NCI-H2196 treated with DMSO at 0.1 percent for 48 hours (cell line): ENCODE measurements around the gene DYNC1H1.

Source experiments
- DNase-seq: peaks from one replicate; lab custom pipeline; 2025; ENCODE audit not compliant: unreplicated experiment; lab: John Stamatoyannopoulos, UW

DYNC1H1 gene

GRCh38 chr14:102086972-102087761, 122.8 kb downstream of the DYNC1H1 start, which contains the start of gene HSP90AA1:
HSP90AA1 (minus strand) TSS chr14:102087044; CDS start chr14:102086378, 666 bp downstream.
- peak; percentile 68 for DNase-seq

GRCh38 chr14:102087762-102088011, 123.3 kb downstream of the DYNC1H1 start:
- DNase-seq = no peak

- no peak for DNase-seq
Measured at GRCh38 chr14:102088012-102088792, 123.8 kb downstream of the DYNC1H1 start.

- DNase-seq = no peak
Measured at GRCh38 chr14:102089621-102090343, 125.4 kb downstream of the DYNC1H1 start.

GRCh38 chr14:102090713-102091112, 126.3 kb downstream of the DYNC1H1 start:
- DNase-seq = no peak

- no peak for DNase-seq
Measured at GRCh38 chr14:102092806-102093205, 128.4 kb downstream of the DYNC1H1 start.

GRCh38 chr14:102094101-102094500, 129.7 kb downstream of the DYNC1H1 start:
- DNase-seq = no peak

- no peak for DNase-seq
Measured at GRCh38 chr14:102095231-102095870, 131.0 kb downstream of the DYNC1H1 start.

- no peak for DNase-seq
Measured at GRCh38 chr14:102095871-102096568, 131.6 kb downstream of the DYNC1H1 start.

GRCh38 chr14:102096569-102097188, 132.3 kb downstream of the DYNC1H1 start:
- DNase-seq = peak; percentile 30

GRCh38 chr14:102097441-102098135, 133.2 kb downstream of the DYNC1H1 start:
- no peak for DNase-seq

- no peak for DNase-seq
Measured at GRCh38 chr14:102103062-102103695, 138.8 kb downstream of the DYNC1H1 start.

- DNase-seq = no peak
Measured at GRCh38 chr14:102105369-102105768, 141.0 kb downstream of the DYNC1H1 start.
